KG1 (cell line): ENCODE measurements around the gene ME3.

Experiments
- DNase-seq: peaks from one replicate; lab custom pipeline; 2025; lab: John Stamatoyannopoulos, UW

Gene ME3

DNA sequence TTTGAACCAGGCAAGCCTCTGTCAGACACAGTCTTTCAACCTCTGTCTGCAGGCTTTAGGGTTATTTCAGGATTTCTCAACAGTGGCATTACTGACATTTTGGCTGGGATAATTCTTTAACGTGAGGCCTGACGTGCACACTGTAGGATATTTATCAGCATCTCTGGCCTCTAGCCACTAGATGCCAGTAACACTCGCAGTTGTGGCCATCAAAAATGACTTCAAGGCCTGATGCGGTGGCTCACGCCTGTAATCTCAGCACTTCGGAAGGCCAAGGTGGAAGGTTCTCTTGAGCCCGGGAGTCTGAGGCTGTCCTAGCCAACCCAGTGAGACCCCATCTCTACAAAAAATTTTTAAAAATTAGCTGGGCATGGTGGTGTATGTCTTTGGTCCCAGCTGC lies 184.7 kb downstream of the ME3 start:
- DNase-seq, result no peak

DNA sequence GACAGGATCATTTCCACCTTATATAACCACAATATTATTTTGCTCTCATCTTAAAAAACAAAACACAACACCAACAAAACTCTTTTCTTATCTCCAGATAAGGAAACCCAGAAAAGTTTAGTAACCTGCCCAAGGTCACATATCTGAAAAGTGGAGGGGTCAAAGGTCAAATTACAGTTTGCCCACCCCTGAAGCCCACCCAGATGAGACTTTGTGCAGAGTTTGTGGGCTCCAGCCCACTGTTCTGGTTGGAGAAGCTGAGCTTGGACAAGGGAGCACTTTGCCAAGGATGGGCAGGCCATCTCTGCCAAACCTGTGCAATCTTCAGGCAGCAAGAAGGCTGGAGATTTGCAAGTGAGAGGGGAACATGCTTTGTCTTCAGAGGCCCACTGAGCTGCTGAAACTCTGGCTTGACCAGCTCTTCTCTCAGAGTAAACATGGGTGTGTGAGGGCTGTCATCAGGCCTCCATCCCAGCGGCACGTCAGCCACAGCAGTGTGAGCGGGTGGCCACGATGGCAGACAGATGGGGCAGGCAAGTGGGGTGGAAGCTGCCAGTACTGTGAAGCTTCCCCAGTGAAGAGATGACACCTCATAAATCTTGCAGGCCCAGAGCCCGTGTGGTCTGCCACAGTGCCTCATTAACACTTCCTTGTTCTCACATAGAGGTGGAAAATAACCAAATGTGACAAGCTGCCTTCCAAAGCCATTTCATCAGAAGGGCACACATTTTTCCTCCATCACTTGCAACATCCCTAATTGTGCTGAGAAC lies 186.0 kb downstream of the ME3 start:
- peak; percentile 84 for DNase-seq

DNA sequence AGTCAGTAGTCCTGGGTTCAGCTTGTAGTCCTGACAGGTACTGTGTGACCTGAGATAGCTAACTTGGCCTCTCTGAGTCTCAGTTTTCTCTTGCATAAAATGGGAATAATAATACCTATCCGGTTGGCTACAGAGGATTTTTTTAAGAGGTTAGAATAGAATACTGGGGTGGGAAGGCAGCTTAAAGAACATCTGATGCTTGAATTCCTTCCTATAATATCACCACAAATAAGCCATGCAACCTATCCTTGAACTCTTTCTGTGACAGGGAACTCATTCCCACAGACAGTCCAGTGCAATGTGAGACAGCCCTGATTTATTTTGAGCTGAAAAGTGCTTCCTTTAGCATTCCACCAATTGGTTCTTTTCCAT lies 187.6 kb downstream of the ME3 start:
- no peak for DNase-seq

DNA sequence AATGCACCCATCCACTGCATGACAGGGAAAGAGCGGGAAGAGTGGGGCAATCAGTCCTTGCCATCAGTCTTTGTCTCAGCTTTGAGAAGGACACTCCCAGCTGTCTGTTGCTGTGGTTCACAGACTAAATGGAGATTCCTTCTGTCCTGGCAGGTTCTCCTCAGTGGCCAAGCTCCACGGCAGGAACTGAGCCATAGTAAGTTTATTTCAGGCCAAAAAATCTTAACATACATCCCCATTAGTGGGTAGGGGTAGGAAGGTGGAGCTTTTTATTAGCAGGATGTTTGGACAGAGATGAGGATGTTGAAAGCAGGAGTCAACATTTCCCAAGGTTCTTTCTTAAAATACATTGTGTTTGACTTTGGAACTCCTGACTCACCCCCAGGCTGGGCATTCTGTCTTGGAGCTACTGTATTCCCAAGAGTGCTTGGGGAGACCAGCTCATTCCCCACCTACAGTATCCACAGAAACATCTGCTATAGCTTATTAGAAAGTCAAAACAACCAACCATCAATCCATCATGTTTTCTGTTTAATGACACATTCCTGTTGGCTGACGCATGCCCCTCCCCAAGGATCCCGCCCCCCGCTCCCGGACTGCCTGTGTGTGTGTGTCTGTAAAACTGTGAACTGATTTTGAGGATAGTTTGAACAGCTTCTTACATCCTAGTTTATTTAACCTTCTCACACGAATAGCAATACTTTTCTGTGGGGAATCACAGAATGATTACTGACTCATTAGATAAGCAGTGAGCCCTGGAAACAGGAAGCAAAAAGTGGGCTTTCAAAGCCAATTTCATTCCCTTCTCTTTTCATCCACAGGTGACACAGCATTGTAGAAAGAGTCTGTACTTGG lies 188.2 kb downstream of the ME3 start:
- no peak for DNase-seq

- DNase-seq, result no peak
These were observed 188.8 kb downstream of the ME3 start for GRCh38 chr11:86483610-86483939.

- no peak for DNase-seq
These were observed 189.7 kb downstream of the ME3 start for GRCh38 chr11:86482692-86483091.

GRCh38 chr11:86481399-86481798 lies 191.0 kb downstream of the ME3 start:
- DNase-seq, result no peak

GRCh38 chr11:86478348-86478747 lies 194.1 kb downstream of the ME3 start:
- no peak for DNase-seq

- no peak for DNase-seq
These were observed 194.8 kb downstream of the ME3 start for GRCh38 chr11:86477495-86478155.

GRCh38 chr11:86476109-86476861 lies 196.1 kb downstream of the ME3 start:
- no peak for DNase-seq

- DNase-seq, result no peak
These were observed 197.4 kb downstream of the ME3 start for GRCh38 chr11:86475027-86475426.

DNA sequence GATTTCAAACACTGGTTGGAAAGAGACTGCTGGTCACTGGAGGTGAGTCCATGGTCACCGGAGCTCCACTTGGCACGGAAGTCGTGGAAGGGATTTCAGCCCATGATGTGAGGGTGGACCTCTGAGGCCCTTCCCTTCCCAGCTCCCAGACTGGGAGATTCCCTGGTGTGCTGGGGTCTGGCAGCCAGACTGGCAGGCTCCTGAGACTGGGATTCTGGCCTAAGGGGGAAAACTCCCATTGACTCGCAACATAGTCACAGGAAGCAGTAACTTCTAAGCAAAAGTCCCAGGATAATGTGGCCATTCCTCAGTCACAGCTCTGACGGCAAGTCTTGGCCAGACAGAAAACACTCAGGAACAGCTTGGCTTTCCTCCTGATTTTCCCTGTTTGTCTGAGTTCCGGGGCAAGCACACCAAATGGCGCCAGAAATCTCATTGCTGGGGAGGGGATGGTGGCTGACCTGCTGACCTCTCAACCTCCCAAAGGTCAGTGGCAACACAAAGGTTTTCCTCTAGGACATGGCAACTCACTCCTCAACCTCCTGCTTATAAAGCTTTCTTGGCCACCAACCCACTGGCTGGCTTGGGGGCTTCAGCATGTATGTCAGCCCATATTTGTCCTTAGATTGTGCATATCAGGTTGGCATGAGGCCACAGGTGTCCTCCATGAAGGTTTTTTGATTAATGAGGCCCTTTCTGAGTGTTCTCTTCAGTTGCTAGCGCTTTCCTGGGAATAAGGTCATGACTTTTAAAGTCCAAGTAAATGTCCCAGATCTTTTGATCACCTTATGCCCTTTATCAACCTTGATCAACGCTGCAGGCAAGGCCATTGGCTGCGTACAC lies 198.2 kb downstream of the ME3 start:
- no peak for DNase-seq

DNA sequence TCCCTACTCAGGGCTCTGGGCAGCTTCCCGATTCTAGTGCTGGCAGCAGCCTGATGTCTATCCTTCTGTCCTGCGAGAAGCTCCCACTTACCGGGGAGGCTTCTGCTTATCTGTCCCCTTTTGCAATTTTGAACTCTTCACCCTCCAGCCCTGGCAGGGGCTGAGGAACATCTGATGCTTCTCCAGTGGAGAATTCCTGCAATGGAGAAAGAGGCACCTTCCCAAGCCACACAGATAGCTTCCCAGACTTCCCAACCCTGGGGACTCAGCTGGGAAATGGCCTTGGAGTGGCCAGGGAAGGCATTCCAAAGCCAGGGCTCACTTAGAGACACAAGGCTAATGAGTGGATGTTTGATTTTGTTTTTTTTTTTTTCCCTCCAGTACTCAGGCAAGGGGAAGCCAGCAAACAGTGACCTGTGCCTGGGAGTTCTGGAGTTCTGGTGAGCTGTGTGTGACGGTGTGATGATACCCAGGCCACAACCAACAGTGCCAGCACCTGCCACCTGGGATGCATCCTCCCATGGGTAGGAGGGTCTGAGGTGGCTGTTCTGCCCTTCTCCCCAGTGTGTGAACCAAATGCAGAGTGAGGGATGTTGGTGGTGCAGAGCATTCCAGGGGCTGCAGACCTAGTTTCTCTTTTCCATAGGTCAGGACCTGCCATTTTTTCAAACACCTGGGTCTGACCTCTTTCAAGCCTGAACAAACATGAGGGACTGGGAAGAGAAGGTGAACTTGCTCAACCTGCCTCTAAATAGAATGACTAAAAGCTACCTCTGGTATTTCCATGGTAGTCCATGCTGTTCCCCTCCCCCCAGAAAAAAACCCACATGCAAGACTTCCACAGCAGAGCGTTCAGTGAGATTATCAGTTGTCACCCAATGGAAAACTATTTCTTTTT lies 202.7 kb downstream of the ME3 start:
- DNase-seq, result no peak

- no peak for DNase-seq
These were observed 204.2 kb downstream of the ME3 start for GRCh38 chr11:86468169-86468568.

DNA sequence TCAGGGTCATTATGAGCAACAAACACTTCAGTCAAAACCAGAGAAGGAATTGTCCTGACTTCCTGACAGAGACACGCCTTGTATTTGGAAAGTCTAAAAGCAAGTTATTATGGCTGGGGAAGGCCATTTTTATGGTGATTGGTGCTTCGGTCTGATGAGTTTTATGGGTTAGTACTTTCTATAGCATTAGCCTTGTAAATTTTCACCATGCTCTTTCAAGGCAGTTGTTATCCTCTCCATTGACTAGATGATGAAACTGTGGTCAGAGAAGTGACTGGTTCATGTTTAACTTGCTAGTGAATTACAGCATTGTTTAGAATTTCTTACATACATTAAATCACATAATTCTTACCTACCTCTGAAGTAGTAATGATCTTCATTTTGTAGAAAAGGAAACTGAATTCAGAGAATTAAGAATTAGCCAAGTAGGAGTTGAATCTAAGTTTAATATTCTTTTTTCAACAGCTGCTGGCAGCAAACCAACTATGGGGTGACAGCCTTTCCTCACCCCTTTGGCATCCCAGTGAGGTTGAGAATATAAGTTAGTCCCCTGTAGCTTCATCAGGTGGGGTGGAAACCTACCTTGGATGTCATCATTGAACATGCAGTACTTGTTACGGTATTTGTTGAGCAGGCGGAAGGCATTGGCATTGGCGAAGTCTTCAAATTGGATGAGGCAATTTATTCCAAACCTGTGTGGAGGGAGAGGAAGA lies 207.8 kb downstream of the ME3 start:
- no peak for DNase-seq

GRCh38 chr11:86463955-86464354 lies 208.5 kb downstream of the ME3 start:
- DNase-seq, result no peak

DNA sequence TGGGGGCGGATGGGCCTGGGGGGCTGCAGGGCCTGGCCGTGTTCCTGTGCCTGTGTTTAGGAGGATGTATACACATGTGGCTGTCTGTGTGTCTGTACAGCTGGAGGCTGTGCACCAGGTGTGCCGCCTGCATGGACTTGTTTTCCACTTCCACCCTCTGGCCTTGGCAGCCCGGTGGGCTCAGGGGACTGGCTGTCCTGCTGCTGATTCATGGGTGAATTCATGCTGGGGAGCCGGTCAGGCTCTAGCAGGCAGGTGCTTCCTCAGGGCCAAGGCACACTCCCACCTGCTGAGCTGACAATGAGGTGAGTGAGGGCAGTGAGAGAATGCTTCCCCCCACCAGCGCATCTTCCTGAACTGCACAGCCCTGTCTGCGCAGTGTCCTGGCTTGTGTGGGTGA lies 209.3 kb downstream of the ME3 start:
- no peak for DNase-seq

DNA sequence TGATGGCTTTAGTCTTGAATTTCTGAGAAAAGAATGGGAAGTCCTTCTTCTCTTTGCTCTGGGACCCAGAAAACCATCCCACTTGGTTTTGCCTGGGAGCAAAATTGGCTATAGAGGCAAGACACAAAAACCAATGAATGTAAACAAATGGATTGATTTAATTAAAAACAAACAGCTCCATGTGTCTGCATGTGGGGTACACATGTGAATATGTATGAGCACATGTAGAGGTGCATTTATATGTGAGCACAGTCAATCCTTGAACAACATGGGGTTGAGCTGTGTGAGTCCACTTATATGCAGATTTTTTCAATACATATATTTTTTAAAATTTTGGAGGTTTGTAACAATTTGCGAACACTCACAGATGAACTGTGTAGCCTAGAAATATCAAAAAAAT lies 210.5 kb downstream of the ME3 start:
- no peak for DNase-seq

DNA sequence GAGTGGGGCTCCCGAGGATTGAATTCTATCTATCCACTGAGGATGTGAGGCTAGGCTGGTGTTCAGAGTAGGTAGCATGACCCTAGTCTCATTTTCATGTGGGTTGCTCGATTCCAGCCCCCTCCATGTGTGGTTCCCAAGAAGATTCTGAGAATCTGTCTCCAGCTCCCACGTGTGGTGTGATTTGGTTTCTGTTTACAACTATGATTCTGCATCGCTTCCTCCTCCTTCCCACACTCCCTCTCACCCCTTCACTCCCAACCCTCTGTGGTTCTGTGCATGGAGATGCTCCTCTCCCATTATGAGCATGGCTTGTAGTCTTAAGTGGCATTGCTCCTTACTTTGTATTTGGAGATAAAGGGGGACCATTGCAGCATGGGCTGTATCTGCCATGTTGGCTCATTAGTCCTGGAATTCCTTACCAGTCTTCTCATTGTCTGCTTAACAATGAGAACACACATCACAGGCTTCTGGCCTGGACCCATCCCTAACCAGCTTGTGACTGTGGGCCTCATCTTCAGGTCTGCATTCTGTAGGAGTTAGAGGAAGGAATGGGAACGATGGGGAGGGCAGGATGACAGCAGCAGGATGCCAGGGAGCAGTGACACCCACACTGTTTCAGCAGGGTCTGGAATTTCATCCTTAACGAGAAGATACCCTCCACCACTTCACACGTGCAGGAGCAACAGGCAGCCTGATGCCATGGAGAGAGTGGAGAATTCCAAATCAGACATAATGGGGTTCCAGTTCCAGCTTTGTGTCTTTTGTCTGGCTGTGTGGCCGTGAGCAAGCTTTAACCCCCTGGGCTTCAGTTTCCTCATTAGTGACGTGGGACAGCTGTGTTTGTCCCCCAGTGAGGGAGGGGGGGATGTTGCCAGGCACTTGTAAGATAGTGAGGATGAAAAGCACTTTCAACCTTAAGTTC lies 211.7 kb downstream of the ME3 start:
- no peak for DNase-seq
